HK-2 (cell line): ENCODE data around the gene CCL13.

Experiments used
- DNase-seq: peaks from one replicate; pipeline ENCODE4 v3.0.0-alpha.2; 2018; ENCODE audit not compliant: unreplicated experiment

The CCL13 gene

GRCh38 chr17:34363183-34363661 is 6.9 kb downstream of the CCL13 start, which contains the start of gene CCL1:
Gene CCL1, minus strand, starts transcription at chr17:34363233. Its CDS starts 72 bp downstream, at chr17:34363161.
- DNase-seq: no peak

- DNase-seq: no peak
These were observed 8.5 kb downstream of the CCL13 start for GRCh38 chr17:34364751-34365150.

GRCh38 chr17:34365340-34365739 is 9.1 kb downstream of the CCL13 start:
- no peak for DNase-seq

GRCh38 chr17:34366010-34366409 is 9.7 kb downstream of the CCL13 start:
- DNase-seq: no peak

- no peak for DNase-seq
These were observed 10.3 kb downstream of the CCL13 start for GRCh38 chr17:34366529-34367107.

- no peak for DNase-seq
These were observed 11.4 kb downstream of the CCL13 start for GRCh38 chr17:34367486-34368195.

- DNase-seq: no peak
These were observed 12.1 kb downstream of the CCL13 start for GRCh38 chr17:34368196-34368945.

GRCh38 chr17:34368946-34369500 is 12.7 kb downstream of the CCL13 start:
- no peak for DNase-seq

GRCh38 chr17:34369571-34369970 is 13.3 kb downstream of the CCL13 start:
- DNase-seq: no peak

- no peak for DNase-seq
These were observed 14.2 kb downstream of the CCL13 start for GRCh38 chr17:34370376-34370996.

- no peak for DNase-seq
These were observed 14.7 kb downstream of the CCL13 start for GRCh38 chr17:34370997-34371395.

GRCh38 chr17:34371405-34372100 is 15.3 kb downstream of the CCL13 start:
- no peak for DNase-seq

GRCh38 chr17:34374457-34374856 is 18.2 kb downstream of the CCL13 start:
- no peak for DNase-seq

- no peak for DNase-seq
These were observed 19.2 kb downstream of the CCL13 start for GRCh38 chr17:34375426-34375997.

GRCh38 chr17:34377078-34377823 is 21.0 kb downstream of the CCL13 start:
- DNase-seq: no peak

GRCh38 chr17:34378664-34379101 is 22.4 kb downstream of the CCL13 start:
- no peak for DNase-seq

GRCh38 chr17:34379868-34380267 is 23.6 kb downstream of the CCL13 start:
- DNase-seq: no peak

GRCh38 chr17:34382621-34383124 is 26.4 kb downstream of the CCL13 start:
- DNase-seq: no peak

- no peak for DNase-seq
These were observed 26.9 kb downstream of the CCL13 start for GRCh38 chr17:34383216-34383615.

GRCh38 chr17:34384271-34384670 is 28.0 kb downstream of the CCL13 start:
- DNase-seq: no peak
